ENCODE results near the gene HS6ST2.

HS6ST2 gene

GRCh38 chrX:132677233-132677716 is 281.2 kb downstream of the HS6ST2 start:
- CTCF ChIA-PET = interaction anchor here (0.7 kb wide), 1 partner anchor 751 kb away, joined by 3 read pairs; no protein-coding TSS in a partner anchor

More at GRCh38 chrX:132677233-132677716, 281.2 kb downstream of the HS6ST2 start:
- Histone ChIP-seq H3K9me3 (ENCODE audit: control insufficient read depth, insufficient read depth, low read depth, low read length) (peaks cover 3% of the 10 kb centered on the region; the same call in 1 of the 2 replicates), H3K27ac (ENCODE audit: extremely low read depth, low read depth, low read length) (no peak overlapping the region), H3K4me1 (ENCODE audit: control insufficient read depth, insufficient read depth, low read length) (no peaks in the 10 kb centered on the region), H3K4me3 (ENCODE audit: low read depth, low read length) (no peak overlapping the region), H3K36me3 (ENCODE audit: control insufficient read depth in 2 of 2, insufficient read depth in 1 of 2, low read length in 2 of 2) (no peaks in the 10 kb centered on the region)
- POLR2A ChIA-PET = no interaction called here
- TF ChIP-seq ZNF529 (tag by site-specific recombination; IDR thresholded peaks at IDR 0.05; ENCODE audit: insufficient replicate concordance) = no peak
- TF ChIP-seq AEBP2 (tag by site-specific recombination; IDR thresholded peaks at IDR 0.05; ENCODE audit: borderline replicate concordance) = no peak
- no peak for TF ChIP-seq ZNF610 (tag by site-specific recombination; IDR thresholded peaks at IDR 0.05; ENCODE audit: borderline replicate concordance)
- no peak for TF ChIP-seq ZNF488 (tag by site-specific recombination; IDR thresholded peaks at IDR 0.05)
- no peak for TF ChIP-seq ZNF280D (tag by site-specific recombination; IDR thresholded peaks at IDR 0.05)
- TF ChIP-seq KLF16 (tag by site-specific recombination; IDR thresholded peaks at IDR 0.05) = no peak
- no peak for TF ChIP-seq ZNF639 (tag by site-specific recombination; IDR thresholded peaks at IDR 0.05)
- no peak for TF ChIP-seq ZFP69B (tag by site-specific recombination; IDR thresholded peaks at IDR 0.05)
- no peak for TF ChIP-seq ZNF37A (tag by site-specific recombination; IDR thresholded peaks at IDR 0.05)
- no peak for TF ChIP-seq ZNF18 (tag by site-specific recombination; IDR thresholded peaks at IDR 0.05)
- TF ChIP-seq ZNF416 (tag by site-specific recombination; IDR thresholded peaks at IDR 0.05) = no peak
- TF ChIP-seq PRDM4 (tag by site-specific recombination; IDR thresholded peaks at IDR 0.05) = no peak
- no peak for TF ChIP-seq ZBTB8A (tag by site-specific recombination; IDR thresholded peaks at IDR 0.05)
- TF ChIP-seq ZNF521 (tag by site-specific recombination; IDR thresholded peaks at IDR 0.05) = no peak
- TF ChIP-seq ZBTB48 (tag by site-specific recombination; IDR thresholded peaks at IDR 0.05) = no peak
- no peak for TF ChIP-seq ZNF623 (tag by site-specific recombination; IDR thresholded peaks at IDR 0.05)
